Esophagus squamous epithelium (tissue), 4 donors: ENCODE results near the gene FBXO38.

Experiments used
- POLR2A ChIP-seq, 4 donors: fragments of 450-650 bp; IDR thresholded peaks; one replicate each; pipeline ENCODE4 v1.6.1; 2017; ENCODE audit warnings: antibody characterized with exemption in 4 of 4, mild to moderate bottlenecking in 4 of 4, moderate library complexity in 3 of 4
- TF ChIP-seq, protein P1 (sequence below), 6 experiments: fragments of 450-650 bp in 4 of 6; fragments of 200-600 bp in 2 of 6; sonication (generic) in 2 of 6; IDR thresholded peaks; one replicate each; pipeline ENCODE4 v1.5.1; 2016 to 2019; ENCODE audit warnings: antibody characterized with exemption in 6 of 6, mild to moderate bottlenecking in 4 of 6, moderate library complexity in 4 of 6

DNA sequence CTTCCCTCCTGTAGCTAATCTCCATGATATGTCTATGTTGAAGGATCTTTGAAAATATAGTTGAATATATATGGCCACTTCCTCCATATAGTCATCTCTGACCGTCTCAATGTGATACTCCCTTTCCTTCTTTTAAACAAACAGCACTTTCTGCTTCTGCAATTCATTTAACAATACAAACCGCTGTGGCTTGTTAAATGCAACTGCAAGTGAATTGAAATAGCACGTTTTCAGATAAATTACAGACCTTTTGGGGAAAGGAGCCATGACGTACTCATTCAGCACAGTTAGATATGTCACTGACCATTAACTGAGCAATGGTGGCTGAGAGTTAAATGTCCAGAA lies 82.5 kb downstream of the FBXO38 start:
- TF ChIP-seq, protein P1, sequence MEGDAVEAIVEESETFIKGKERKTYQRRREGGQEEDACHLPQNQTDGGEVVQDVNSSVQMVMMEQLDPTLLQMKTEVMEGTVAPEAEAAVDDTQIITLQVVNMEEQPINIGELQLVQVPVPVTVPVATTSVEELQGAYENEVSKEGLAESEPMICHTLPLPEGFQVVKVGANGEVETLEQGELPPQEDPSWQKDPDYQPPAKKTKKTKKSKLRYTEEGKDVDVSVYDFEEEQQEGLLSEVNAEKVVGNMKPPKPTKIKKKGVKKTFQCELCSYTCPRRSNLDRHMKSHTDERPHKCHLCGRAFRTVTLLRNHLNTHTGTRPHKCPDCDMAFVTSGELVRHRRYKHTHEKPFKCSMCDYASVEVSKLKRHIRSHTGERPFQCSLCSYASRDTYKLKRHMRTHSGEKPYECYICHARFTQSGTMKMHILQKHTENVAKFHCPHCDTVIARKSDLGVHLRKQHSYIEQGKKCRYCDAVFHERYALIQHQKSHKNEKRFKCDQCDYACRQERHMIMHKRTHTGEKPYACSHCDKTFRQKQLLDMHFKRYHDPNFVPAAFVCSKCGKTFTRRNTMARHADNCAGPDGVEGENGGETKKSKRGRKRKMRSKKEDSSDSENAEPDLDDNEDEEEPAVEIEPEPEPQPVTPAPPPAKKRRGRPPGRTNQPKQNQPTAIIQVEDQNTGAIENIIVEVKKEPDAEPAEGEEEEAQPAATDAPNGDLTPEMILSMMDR (IDR thresholded peaks at IDR 0.05), result no peak
- no peak for TF ChIP-seq POLR2A (IDR thresholded peaks at IDR 0.05)
